ENCODE data around the gene BGN.

BGN gene

DNA sequence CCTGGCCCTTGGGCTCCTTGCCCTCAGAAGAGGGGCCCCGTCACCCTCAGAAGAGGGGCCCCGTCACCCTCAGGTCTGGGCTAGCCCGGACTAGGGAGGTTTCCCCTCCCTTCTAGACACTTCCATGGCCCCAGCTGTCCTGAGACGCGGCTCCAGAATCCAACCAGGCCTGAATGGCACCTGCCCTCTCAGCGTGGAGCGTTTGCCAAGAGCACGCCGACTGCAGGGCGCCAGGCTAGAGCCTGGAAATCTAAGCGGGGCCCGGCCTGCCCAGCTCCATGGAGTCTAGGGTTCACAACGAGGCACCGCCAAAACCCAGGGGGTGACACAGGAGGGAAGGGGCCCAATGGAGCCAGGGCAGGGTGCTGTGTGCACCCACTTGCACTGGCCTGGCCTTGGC is 14.8 kb downstream of the BGN start:
- DNase-seq = no peak

DNA sequence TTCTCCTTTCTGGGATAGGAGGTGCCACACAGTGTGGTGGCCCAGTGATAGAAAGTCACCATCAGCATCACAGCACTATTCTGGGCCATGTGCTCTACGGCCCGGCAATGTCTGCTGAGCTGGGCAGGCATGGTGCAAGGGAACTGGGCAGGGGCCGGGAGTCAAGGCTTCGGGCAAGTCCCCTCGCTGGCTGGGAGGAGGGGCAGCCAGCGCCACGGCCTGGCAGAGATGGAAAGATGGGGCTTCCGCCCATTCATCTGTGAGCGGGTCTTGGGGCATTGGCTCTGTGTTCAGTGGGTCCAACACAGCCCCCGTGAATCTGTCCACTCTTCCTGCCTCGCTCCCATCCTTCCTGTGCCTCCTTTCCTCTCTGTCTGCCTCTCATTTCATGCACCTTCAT is 15.6 kb downstream of the BGN start:
- DNase-seq = no peak

DNA sequence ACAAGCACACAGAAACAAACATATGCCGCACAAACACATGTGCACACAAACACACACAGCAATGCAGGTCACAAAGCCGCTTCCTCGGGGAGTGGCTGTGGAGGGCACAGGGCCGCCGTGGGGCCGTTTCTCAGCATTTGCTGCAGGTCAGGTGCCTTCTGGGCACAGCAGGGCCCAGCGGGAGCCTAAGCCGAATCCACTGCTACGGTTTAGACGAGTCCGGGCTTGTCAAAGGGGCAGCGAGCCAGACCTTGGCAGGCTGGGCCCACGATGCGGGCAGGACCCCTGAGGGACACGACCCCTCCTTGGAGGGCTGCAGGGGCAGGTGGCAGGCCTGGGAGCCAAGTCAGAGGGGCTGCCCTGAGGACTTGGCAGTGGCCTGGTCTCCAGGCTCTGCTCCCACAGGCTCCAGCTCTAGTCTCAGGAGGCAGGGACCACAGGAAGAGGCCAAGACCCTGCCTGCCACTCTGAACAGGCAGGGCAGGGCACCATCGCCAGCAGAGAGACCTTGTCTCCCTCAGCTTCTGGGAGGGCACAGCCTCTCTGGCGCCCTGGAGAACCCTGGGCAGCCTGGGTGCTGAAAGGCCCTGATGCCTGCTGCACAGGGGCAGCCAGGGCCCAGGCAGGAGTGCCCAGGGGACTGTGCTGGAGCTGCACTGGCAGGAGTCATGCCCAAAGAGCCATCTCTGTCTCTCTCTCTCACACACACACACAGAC is 17.2 kb downstream of the BGN start:
- no peak for DNase-seq

DNA sequence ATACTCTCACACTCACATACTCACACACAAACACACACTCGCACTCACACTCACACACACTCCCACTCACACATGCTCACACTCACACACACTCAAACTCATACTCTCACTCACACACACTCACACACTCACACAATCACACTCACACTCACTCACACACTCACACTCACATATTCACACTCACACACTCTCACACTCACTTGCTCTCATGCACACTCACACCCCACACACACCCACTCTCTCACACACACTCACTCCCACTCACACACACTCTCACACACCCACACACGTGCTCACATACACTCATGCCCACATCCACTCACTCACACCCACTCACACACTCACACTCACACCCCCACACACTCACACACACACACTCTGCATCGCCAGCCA is 17.7 kb downstream of the BGN start:
- no peak for DNase-seq

DNA sequence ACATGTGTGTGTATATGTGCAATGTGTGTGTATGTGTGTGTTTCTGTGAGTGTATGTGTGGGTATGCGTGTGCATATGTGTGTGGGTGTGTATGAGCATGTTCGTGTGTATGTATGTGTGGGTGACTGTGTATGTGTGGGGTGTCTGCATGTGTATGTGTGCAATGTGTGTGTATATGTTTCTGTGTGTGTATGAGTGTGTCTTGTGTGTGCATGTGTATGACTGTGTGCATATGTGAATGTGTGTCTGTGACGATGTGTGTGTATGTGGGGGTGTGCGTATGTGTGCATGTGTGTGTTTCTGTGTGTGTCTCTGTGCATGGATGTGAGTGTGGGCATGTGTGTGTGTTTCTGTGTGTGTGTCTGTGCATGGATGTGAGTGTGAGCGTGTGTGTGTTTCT is 18.5 kb downstream of the BGN start:
- DNase-seq = no peak

DNA sequence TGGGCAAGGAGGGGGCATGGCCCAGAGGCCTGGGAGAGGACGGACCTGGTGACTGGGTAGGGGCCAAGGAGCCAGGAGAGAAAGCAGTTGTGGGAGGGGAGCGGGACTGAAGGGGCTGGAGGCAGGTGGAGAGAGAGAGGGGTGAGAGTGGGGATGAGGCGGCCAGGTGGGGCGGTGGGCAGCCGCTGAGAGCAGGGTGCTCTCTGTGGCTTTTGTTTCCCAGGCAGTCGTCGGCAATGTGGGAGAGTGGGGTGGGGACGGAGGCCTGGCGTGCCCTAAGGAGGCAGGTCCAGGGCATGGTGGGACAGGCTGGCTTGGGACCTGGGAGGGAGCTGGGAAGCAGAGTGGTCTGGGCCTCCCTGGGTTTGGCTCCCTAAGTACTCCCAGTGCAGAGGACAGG is 19.5 kb downstream of the BGN start:
- no peak for DNase-seq

DNA sequence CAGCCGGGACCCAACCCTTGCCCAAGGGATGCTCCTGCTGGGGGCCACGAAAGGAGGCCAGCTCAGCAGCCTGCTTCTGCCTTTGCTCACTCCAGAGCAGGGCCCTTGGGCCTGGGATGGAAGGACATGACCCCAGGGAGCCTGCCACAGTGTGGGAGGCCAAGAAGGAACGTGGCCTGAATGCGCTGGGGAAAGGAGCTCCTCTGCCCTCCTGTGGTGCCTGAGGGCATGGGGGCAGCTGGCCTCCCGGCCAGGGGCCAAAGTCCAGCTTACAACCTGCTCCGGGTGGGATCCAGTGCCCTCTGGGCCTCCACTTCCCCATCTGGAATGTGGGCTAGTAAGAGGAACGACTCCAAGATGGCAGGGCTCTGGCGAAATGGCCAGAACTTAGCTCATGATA is 20.7 kb downstream of the BGN start:
- no peak for DNase-seq

DNA sequence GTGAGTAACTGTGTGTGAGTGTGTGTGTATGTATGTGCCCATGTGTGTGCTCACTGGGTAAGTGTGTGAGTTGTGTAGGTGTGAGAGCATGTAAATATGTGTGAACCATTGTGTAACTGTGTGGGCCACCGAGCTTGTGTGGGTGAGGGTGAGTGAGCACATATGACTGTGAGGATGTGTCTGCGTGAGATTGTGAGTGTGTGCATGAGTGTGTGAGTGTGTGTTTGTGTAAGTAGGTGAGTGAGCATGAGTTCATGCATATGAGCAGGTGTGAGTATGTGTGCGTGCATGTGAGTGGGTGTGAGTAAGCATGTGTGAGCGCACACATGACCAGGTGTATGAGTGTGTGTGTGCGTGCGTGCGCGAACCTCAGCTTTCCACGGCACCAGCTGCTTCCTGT is 21.3 kb downstream of the BGN start:
- DNase-seq = no peak

DNA sequence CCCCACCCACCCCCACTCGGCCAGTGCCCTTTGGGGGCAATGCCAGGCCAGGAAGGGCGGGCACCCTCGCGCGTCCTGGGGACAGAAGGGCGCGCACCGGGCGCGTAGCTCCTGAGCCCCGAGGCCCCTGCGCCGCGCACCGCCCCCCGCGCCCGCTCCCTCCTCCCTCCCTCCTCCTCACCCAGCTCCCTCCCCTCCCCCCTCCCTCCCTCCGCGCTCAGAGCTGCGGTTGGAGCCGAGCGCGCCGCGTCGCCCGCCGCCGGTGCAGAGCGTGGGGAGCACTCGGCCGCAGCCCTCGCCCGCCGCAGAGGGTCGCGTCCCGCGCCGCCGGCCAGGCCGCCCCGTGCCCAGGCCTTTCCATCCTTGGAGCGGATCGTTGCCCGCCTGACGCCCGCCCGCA is 22.6 kb downstream of the BGN start, which contains the start of gene ATP2B3:
Gene ATP2B3 (plus strand): TSS at position 220 of the 400 bp plus-strand sequence. CDS start 18,606 bp downstream, outside the sequence.
- DNase-seq = no peak

DNA sequence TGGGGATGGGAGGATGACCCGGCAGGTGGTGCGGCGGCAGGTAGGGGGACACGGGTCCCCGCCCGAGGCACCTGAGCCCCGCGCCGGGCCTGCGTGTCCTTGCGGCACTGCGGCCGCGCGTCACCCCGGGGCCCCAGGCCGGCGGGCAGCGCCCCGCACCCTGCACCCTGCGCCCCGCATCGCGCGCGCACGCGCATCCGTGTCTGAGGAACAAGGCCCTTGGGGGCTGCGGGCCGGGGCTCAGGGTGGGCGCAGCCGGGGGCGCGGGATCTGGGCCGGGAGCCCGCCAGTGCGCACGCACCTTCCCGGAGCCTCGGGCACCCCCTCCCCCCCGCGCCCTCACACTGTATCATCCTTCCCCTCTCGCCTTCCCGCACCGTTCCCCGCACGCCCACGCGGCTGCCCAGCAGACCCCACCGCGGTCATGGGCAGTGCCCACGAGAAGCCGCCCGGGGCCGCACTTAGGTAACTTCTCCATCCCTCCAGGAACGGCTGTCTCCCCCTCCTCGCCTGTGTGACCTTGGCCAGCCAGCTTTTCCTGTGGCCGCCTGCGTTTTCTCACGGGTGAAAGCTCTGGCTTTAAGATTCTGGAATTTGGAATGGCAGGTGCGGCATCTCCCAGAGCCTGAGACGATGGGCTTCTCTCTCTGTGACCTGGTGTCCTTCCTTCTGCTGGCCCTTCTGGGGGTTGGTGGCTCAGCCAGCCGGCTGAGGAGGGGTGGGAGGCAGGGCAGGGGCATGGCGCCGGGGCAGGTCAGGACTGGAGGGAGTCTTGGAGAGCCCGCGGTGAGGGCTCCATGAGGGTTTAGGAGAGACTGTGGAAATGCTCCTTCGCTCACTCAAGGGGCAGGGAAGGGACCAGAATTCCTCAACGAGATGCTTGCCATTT is 23.4 kb downstream of the BGN start:
- no peak for DNase-seq

DNA sequence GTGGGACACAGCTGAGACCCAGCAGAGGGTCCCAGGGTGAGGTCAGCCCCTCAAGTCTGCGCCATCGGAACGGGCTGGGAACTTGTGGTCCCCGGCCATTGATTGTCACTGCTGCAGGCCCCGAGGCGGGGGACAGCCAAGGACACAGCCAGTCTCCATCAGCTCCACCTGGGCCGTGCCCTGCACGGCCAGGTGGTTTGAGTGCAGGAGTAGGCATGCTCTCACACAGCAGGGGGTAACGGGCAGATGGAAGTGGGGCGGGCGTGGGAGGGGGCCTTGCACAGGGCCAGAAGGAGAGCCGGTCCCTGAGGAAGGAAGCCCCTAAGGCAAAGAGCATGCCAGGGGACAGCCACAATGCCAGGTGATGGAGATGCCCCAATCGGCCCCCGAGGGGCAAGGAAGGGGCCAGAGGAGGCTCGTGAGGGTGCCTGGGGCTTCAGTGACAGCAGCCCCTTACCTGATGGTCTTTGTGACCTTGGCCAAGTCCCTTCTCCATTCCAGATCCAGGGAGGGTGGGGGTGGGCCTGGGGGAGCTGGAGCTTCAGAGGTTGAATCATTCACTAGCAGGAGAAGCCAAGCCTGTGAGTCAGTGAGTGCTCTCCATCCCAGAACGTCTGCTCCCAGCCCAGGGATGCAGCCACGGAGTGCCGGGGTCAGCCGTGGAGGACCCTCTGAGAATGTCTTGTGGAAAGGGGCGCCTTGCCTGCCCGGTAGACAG is 24.9 kb downstream of the BGN start:
- DNase-seq = no peak

DNA sequence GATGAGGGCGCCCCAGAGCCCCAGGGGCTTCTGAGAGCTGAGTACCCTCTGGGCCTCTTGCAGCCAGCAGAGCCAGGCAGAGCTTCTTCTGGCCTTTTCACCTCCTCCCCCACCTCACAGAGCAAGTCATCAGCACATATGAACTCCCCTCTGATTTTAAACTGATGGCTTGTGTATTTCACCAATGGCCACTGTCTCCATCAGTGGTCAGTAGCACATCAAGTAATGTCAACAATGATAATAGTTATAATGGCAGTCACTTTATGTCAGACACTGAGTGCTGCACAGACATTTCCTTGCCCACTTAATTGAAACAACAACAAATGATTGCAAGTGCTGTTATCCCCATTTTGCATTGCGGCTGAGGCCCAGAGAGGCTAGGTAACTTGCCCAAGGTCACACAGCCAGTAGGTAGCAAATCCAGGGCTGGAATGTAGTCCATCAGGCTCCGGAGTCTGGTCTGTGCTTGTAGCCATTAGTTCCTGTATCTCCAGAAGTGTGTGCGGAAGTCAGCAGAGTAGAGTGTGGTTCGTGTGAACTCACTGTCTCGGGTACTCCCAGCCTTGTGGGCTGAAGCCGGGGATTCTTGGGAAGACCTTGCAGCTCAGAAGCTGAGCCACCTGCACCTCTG is 25.6 kb downstream of the BGN start:
- no peak for DNase-seq

DNA sequence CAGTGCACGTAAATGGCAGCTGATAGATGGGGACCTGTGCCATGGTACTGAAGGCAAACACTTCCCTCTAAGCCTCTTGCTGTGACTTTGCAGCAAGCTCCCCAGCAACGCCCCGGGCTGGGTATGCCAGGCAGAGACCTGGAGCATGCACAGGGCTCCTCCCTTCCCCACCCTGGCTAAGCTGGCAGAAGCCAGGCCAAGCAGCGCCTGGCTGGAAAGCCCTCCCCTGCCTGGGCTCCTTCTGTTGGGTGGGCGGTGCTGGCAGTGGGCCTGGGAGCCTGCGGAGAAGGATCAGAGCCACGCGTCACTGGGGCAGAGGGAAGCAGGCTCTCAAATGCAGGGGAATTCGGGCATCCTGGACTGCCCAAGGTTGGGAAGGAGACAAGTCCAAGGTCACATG is 26.3 kb downstream of the BGN start:
- DNase-seq = no peak

DNA sequence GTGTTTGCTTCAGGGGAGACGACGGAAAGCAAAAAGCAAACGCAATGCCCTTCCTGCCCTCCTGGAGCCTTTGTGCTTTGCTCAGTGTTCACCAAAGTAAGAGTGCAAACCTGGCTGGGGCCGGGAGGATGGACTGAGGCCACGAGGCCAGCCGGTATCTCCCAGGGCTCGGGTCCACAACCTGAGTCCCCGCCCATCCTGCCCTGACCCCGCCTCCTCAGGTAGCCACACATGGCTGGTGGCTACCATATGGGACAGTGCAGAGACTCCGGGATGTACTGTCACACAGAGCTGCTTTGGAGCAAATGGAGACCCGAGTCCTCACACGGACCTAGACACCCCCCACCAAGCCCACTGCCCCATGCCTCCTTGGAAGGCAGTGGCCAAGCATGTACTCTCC is 27.5 kb downstream of the BGN start:
- no peak for DNase-seq

DNA sequence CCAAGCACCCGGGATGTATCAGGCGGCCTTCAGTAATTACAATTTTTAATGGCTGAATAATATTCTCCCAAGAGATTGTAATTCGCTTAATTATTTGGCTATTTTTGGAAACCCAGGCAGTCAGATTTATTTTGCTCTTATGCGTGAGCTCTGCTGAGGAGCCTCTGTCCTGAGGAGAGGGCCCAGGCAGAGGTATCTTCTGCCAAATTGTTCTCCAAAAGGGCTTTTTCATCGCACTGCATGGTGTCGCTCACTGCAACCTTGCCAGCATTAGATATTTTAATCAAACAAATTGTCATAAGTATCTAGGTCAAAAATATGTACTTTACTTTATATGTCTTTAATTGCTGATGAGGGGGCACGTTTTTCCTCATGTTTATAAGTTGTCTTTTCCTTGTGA is 28.5 kb downstream of the BGN start:
- no peak for DNase-seq

DNA sequence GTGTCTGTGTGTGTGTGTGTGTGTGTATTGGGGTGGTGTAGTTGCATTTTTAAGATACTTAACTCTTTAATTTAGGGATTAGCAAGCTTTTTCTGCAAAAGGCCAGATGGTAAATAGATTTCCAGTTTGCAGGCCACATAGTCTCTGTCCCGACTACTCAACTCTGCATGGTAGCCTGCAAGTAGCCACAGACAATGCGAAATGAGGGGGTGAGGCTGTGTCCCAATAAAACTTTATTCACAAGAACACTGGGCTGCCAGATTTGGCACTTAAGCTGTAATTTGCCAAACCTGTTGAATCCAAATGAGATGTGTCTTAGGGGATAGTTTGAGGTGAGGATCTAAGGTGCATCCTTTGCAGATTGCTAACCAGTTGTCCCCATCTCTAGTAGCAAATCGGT is 29.5 kb downstream of the BGN start:
- DNase-seq = no peak

DNA sequence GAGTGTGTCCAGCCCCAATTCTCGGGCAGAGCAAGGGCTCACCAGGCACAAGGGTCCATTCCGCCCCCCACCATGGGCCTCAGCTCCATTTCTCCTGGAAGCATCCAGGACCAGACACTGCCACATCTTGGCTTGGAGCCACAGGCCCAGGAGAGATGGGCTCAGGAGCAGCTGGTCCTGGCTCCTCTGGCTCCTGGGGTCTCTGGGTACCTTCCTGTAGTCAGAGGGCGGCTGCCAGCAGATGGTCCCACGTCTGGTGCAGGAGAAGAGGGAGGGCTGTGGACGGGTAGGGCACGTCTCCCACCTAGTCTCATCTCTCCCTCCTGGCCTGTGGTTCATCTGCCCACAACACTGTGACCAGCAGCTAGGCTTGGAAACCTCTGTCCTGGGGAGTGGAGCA is 30.7 kb downstream of the BGN start:
- DNase-seq = no peak

DNA sequence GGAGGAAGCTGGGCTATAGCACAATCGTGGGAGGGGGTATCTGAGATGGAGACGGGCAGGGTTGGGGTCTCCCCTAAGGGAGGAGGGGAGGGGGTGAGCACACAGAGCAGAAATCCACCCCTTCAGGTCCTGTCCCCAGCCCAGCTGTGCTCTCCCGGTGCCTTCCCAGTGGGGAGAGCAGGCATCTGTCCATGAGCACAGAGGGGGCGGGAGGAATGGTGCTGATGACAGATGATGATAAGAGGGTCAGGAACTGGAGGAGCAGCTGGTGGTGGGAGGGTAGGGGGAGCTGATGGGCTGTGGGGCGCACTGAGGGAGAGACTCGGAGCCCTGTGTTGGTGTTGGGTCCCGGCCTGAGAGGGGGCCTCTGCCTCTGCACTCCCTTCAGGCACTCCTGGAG is 31.3 kb downstream of the BGN start:
- no peak for DNase-seq

DNA sequence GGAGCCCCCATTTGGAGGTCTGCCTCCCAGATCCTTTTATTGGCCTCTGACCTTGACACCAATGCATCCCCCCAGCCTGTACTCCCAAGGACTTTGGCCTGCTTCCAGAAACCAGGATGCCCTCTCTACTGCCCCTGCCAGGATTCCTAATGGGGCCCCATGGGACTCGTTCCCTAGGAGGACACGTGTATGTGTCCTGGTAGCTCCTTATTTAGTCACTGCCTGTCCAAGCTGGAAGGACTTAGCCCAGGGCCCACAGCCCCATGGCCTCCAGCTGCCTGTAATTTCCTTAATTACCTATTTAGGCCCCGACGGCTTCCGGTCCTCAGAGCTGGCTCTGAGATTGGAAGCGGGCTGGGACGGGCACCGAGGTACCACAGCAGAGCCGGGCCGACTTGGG is 32.0 kb downstream of the BGN start:
- DNase-seq = no peak

DNA sequence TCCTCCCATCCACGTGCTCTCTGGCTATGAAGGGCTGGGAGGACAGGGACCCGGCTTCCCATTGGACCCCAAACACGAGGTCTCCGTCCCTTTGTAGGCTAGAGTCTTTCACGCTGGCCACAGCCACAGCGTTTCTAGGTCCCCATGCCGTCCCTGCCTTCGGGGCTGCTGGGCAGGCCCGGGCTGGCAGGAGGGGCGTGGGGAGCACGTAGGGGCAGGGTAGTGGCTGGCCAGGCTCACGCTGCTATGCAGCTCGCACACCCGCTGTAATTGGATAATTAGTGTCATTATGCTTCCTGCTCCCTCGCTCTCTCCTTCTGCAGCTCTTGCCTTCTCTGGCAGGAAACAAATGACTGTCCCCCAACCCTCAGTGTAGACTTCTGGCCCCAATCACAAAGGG is 32.4 kb downstream of the BGN start:
- DNase-seq = no peak

DNA sequence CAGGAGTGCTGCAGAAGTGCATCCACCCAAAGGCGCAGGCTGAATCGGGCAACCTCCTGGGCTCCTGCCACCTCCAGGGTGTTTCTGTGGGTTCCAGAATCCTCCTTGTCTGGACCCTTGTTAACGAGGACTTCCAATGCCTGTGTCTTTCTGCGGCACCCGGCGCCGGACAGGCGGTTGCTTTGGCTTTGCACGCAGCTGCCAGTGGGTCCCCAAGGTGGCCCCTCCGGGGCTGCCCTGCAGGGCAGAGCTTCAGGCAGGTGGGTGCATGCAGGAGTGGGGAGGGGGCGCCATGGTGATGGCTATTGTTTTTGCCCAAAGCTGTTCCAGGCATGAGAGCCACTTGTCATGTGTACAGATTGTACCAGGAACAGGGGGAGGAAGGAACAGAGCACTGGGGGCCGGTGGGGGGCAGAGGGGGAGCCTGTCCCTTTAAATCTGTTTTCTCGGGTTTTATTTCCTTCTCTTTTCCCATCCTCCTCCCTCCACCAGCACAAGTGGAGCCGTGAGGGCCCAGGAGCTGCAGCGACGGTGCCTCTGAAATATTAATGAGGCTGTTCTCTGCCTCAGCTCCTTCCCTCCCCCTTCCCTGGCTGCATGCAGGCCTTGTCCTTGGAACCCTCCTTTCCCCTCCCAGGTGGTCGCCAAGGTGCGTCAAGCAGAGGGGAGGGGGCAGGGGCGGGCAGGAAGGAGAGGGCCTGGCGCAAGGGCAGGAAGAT is 35.8 kb downstream of the BGN start:
- DNase-seq = no peak

DNA sequence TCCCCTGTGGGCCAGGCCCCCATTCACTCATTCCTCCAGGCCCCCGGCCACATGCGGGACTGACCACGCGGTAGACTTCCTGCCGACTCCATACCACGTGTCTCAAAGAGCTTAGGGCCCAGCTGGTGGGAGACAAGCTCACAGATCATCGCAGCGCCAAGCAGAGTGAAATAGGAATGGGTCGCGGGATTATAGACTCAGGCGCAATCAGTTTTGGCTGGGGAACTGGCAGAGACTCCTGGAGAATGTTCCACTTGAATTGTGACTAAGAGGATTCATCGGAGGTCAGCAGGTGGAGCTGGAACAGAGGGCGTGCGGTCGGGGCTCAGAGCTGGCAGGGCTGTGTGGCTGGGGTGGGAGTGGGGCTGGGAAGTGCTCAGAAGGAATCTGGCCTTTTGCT is 38.3 kb downstream of the BGN start:
- no peak for DNase-seq

DNA sequence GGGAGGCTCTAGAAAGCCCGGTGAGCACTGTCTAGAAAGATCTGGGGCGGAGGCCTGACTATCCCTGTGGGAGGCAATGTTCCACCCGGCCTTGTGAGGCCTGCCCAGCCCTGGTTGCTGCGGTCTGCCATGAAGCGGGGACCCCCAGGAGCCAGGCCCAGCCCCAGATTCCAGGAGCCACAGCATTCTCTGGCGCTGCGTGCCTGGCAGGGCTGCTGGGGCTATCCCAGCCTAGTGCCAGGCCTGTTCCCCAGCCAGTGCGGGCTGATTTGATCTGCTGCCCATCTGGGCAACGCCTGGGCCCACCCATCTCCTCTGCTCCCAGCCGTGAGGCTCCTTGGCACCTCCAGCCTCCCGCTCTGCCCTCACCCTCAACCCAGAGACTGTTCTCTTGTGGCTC is 42.3 kb downstream of the BGN start:
- no peak for DNase-seq

Measured in effector CD8-positive, alpha-beta T cell (primary cell).